KBM-7 (cell line): ENCODE measurements around the gene GRK5.

Source experiments
- DNase-seq: peaks from one replicate; pipeline ENCODE4 v3.0.0-alpha.2; 2015
- in situ Hi-C: fragments of 300-500 bp; cut with MboI; formaldehyde crosslinking; loops from 2 replicates; pipeline ENCODE4 v1.14.3; 2020; ENCODE audit warnings: low sequenced_read_pairs, low pct_unique_long_range_greater_than_20kb, mixed read lengths

Gene GRK5

DNA sequence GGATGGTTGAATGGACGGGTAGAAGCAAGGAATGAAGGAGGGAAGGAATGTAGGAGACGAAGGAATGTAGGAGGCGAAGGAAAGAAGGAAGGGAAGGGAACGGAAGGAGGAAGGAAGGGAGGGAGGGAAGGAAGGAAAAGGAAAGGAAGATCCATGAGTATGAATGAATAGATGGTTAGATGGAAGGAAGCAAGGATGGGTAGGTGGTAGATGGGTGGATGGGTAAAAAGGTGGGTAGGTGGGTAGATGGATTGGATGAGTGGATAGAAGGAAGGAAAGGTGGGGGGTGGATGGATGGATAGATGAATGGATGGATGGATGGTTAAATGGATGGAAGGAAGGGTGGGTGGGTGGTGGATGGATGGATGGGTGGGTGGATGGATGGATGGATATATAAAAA, 257.7 kb downstream of the GRK5 start:
- DNase-seq = no peak
- in situ Hi-C loops = no loop called here

DNA sequence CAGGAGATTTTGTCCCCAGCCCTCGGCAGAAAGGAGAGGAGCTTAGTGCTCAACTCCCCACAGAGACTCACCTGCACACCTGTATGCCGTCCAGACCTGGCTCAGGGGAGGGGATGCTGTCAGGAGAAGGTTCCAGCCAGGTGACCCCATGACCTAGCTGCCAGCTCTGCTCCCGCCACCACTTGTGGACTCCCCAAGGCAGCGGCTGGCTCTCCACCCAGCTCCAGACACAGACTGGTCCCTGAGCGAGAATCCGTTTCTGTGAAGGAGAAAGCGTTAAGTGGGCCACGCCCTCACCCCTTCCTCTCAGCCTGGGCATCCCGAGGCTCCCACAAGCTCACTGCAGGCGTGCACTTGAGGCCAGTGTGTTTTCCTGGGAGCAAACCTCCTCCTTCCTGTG, 258.7 kb downstream of the GRK5 start:
- DNase-seq = no peak
- in situ Hi-C loops = no loop called here

DNA sequence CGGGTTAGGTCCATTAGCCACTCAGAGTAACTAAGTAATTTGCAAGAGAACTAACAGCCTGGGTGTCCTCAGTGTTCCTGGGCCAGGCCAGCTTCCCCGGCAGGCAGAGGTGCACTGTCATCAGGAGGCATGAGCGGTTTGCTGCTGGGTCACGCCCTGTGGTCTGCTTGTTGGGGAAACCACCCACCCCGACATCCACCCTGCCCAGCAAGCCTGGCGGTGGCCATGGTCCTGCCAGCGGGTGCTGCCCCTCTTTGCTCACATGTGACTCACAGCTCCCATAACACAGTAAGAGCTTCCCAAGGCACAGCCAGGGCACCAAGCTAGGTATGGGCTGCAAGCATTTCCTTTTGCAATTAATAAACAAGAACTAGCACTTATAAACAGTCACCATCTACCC, 259.3 kb downstream of the GRK5 start:
- in situ Hi-C loops = no loop called here
- no peak for DNase-seq

DNA sequence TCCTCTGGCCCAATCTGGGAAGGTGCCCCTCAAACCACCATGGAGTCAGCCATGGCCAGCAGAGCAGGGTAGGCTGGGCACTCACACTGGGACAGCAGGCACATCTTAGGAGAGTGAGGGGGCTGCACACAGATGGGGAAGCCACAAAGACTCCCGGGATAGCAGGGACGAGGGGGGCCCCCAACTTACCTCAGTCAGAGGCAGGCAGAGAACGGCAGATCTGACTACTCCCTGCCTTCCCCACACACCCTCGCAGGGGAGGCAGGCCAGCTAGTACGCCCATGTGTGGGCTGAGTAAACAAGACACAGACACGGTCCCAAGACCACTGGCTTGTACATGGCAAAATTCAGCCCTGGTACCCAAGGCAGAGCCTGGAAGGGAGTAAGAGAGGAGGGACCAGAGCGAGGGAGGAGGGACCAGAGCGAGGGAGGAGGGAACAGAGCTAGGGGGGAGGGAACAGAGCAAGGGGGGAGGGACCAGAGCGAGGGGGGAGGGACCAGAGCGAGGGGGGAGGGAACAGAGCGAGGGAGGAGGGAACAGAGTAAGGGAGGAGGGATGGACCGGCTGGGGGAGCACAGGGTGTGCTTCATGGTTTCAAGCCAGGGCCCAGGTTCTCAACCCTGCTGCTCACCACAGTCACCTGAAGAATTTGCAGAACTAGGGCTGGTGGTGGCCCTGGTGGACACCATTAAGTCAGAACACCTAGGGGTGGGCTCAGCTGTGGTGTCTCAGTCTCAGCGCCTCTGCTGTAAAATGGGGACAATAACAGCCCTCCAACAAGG, 261.4 kb downstream of the GRK5 start:
- in situ Hi-C loops = no loop called here
- no peak for DNase-seq

DNA sequence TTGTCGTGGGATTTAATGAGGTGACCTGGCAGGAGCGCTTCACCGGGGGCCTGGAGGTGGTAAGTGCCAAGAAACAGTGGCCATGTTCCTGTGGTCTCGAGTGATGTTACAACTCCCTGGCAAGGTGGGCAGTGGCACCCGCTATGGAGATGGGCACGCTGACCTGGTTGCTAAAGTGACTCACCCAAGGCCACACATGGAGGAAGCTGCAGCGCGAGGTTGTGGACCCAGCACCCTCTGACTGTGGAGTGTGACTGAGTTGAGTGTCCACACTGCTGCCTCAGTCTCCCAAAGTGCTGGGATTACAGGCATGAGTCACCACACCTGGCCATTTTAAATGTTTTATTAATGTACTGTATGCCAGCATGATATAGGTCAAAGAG, 261.9 kb downstream of the GRK5 start:
- in situ Hi-C loops = no loop called here
- DNase-seq = no peak

DNA sequence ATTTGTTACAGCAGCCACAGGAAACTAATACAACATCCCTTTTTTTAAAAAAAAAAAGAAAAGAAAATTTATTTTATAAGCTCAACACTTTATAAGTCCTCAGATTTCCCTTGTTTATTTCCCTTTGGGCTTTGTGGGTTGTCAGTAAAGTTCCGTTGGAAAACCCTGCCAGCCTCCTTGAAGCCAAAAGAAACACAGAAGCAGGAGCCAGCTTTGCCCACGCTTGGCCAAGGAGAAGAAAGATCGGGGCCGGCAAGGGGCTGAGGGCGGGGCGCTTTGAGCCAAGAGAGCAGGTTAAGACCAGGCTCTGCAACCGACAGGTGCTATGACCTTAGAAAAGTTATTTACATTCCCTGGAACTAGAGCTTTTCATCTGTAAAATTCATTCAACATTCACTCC, 262.5 kb downstream of the GRK5 start:
- no peak for DNase-seq
- in situ Hi-C loops = no loop called here

DNA sequence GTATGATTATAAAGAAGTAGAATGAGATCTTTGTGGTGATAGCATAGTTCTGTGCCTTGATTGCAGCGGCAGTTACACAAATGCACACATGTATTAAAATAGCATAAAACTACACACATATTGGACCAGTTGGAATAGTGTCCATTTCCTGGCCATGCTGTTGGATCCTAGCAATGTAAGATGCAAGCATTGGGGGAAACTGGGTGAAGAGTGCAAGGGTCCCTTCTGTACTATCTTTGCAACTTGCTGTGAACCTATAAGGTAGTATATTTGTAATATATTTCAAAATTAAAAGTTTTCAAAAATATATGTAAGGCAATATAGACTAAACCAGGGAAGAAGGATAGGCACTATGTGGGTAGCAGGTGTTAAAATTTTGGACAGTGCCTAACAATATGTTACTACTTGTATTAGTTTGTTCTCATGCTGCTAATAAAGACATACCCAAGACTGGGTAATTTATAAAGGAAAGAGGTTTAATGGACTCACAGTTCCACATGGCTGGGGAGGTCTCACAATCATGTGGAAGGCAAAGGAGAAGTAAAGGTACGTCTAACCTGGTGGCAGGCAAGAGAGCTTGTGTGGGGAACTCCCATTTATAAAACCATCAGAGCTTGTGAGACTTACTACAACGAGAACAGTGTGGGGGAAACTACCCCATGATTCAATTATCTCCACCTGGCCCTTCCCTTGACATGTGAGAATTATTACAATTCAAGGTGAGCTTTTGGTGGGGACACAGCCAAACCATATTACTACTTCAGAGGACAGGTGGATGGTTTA, 263.7 kb downstream of the GRK5 start:
- in situ Hi-C loops = no loop called here
- DNase-seq = no peak

DNA sequence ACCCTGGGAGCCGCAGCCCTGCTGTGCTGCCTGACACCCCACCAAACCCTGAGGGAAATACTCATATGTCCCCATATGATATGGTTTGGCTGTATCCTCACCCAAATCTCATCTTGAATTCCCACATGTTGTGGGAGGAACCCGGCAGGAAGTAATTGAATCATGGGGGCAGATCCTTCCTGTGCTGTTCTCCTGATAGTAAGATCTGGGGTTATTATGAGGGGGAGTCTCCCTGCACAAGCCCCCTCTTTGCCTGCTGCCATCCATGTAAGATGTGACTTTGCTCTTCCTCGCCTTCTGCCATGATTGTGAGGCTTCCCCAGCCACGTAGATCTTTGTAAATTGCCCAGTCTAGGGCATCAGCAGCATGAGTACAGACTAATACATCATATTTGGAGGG, 266.4 kb downstream of the GRK5 start:
- in situ Hi-C loops = no loop called here
- DNase-seq = peak; percentile 14

DNA sequence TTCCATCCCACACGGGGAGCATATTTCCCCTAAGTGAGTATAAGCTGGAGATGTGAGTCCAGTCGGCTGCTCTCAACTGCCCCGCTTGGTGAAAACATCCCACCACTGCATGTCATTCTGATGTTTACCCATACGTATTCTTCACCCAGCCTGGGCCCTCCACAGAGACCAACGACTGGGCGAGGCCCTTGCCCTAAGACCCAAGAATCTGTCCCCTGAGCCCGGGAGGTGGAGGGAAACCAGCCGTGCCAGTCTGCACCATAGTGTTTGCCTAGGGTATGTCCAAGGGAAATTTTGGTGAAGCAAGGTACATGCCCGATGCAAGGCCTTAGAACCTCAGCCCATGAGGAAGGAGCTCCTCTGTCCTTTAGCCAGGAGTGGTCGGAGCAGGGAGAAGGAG, 267.2 kb downstream of the GRK5 start:
- in situ Hi-C loops = no loop called here
- no peak for DNase-seq

DNA sequence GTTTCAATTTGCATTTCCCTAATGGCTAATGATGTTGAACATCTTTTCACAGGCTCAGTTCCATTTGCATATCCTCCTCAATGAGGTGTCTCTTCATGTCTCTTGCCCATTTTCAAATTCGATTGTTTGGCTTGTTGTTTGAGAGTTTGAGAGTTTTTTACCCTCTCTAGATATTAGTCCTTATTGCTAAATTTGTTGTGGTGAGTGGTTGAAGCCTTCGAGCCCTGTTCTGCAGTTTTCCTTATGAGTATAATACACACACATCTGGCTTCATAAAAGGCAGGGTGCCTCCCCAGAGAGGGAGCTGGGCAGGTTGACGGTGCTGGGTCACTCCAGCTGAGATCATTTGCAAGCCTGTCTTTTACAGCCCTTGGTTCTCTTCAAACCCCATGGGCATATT, 270.1 kb downstream of the GRK5 start:
- in situ Hi-C loops = no loop called here

DNA sequence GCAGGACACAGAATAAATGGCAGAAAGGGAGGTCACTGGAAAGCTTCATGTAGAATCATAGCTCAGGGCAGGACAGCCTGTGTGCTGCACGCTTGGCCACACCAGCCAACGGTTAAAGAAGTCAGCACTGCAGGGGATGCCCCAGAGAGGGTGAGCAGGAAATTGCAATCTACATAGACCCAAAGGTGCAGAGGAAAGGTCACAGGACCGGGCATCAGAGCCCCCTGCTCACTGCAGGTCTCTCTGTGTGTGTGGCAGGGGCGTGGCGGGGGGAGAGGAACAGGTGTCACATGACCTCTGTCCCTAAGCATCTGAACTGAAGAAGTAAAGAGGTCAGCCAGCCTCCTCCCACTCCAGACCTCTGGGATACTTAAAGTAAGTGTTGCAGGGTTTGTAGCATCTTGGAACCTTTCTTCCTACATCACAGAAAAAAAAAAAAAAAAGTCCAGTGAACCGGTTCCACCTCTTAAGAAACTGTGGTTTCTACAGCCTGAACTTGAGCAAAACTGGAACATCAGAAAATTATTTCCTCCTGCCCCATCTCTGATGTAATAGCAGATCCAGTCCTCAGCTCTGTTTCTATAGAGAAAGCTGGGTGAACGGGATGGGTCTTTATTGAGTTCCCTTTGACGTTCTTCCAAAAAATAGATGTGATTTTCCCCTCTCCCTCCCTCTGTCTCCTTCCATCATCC, 270.9 kb downstream of the GRK5 start:
- DNase-seq = no peak
- in situ Hi-C loops = no loop called here

More for the DNA sequence above, 270.1 kb downstream of the GRK5 start:
- DNase-seq = no peak

DNA sequence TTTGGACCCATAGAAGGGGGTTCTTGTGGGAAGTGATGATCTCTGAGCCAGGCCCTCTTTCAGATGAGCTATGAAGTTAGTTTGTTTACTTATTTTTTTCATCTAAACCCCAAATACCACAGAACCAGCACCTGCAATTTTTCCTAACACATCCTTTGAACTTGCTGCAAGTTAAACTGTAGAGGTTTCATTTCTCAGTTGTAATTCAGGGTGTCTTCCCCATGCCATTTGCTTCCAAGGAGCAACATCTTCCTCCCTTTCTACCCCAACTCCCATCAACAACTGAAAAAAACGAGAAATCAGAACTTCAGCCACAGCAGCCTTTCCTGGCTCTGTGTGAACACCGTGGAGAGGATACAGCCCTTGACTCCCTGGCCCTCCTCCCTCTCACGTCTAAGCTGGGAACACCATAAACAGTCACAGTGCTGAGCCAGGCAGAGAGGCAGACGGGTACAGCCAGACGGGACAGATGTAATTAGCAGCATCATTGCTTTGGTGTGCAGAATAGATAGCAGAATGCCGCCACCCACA, 271.5 kb downstream of the GRK5 start:
- in situ Hi-C loops = no loop called here
- DNase-seq = no peak

DNA sequence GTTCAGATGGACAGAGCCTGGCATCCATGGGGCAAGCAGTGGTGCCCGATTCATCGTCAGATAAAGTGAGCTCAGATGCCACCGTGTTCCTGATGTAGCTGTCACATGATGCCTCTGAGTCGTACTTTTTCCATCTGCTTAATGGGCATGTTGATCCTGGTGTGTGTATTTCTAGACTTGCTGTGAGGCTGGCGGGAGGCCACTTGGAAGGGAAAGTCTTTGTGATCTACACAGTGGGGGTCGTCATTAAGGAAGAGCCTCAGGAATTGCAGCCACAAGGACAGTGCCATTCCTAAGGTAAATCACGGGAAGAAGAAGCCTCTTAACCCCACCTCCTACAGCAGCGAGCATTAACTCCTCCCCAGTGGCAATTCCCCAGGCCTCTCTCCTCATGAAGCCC, 272.2 kb downstream of the GRK5 start:
- no peak for DNase-seq
- in situ Hi-C loops = no loop called here

DNA sequence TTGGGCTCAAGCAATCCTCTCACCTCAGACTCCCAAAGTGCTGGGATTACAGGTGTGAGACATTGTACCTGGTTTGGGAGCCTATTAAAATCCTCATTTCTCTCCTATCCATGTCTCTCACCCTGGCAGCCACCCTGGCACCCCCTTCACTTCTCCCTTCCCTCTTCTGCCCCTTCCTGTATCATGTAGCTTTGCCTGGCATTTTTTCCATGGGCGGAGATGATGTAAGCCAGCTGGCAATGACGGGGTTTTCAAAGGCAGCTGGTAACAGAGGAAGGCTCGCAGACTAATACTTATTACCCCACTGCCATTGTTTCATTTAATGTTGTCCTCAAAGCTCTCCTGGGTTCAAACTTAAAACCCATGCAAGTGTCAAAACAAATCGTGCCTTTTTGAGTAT, 273.3 kb downstream of the GRK5 start:
- in situ Hi-C loops = no loop called here
- DNase-seq = no peak

DNA sequence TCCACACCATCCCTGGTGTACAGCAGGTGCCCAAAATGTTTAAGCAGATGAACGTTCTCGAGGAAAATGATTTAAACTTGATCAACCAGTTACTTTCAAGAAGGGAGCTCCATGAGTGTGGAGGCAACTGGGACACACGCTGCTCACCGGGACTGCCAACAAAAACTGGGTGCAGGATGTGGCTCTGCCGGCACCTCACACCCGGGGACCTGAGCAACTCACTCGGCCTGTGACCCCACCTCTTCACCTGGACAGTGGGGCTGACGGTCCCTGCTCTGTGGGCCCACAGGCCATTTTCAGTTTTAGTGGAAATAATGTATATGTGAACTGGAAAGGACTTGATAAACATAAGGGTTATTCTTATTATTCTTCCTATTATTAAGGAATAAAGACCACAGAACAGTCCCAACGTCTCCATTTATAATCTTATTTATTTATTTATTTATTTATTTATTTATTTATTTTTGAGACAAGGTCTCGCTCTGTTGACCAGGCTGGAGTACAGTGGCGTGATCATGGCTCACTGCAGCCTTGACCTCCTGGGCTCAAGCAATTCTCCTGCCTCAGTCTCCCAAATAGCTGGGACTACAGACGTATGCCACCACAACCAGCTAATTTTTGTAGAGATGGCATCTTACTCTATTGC, 274.5 kb downstream of the GRK5 start:
- in situ Hi-C loops = no loop called here
- no peak for DNase-seq

DNA sequence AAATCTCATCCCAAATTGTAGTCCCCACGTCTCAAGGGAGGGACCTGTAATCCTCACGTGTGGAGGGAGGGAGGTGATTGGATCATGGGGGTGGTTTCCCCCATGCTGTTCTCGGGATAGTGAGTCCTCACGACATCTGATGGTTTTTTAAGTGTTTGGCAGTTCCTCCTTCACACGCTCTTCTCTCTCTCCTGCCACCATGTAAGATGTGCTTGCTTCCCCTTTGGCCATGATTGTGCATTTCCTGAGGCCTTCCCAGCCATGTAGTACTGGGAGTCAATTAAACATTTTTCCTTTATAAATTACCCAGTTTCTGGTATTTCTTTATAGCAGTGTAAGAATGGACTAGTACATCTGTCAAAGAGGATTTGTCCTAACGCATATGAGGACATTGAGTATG, 275.6 kb downstream of the GRK5 start:
- in situ Hi-C loops = no loop called here
- DNase-seq = peak; percentile 51

DNA sequence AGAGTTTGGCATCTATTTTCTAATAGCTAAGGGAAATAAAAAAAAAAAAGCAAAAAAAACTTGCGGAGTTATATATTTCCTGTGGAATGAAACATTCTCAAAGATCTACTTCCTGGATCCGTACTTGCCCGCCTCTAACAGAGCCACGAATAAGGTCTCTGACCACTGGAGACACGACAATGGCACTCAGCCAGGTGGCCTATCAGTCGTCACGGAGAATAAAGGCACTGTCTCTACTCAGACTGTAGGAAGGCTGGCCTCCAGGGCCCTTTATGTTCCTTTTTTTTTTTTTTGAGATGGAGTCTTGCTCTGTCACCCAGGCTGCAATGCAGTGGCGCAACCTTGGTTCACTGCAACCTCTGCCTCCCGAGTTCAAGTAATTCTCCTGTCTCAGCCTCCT, 276.5 kb downstream of the GRK5 start:
- in situ Hi-C loops = no loop called here
- peak; percentile 8 for DNase-seq

DNA sequence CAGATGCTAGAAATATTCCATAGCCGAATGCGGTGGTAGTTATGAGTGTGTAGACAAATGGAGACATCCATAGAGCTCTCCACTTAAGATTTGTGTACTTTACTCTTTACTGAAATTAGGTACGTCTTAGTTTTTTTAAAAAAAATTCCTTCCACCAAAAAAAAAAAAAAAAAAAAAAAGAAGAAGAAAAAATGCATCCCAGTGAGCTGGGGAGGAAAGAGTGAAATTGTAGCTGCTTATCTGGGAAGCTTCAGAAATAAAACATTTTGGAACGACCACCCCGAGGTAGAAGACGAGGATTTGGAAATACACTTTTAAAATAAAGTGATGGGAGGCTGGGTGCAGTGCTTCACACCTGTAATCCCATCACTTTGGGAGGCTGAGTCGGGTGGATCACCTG, 281.3 kb downstream of the GRK5 start:
- in situ Hi-C loops = no loop called here
- no peak for DNase-seq

DNA sequence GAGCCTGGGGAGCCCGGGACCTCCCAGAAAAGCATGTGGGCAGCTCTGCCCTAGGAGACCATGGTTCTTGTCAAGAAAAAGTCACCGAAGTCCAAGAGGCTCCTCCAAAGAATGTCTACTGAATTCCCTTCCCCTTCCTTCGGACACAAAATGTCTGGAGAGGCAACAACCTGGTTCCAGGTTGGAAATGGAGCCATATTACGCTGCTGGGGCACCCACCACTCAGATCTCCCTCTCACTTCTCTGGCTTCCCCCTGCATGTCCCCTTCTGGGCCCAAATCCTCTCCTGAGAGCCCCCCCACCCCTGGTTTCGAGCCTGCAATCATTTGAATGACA, 282.6 kb downstream of the GRK5 start:
- no peak for DNase-seq
- in situ Hi-C loops = no loop called here
